Prostate gland (tissue), 2 donors: ENCODE results near the gene USP34.
"Not testable (repeated sequence)": the region's sequence is repeated elsewhere in the genome, so short reads cannot be mapped to it uniquely, and the experiment has no call there.

Experiments
- CTCF ChIP-seq, 4 experiments: fragments of 200-600 bp in 2 of 4; fragments of 450-650 bp in 2 of 4; sonication (generic) in 2 of 4; IDR thresholded peaks; 1 replicate in 3 of 4; 2 replicates in 1 of 4; pipeline ENCODE4 v1.5.1; 2016 to 2019; ENCODE audit warnings: antibody characterized with exemption in 4 of 4, mild to moderate bottlenecking in 2 of 4, moderate library complexity in 2 of 4
- POLR2A ChIP-seq: fragments of 450-650 bp; IDR thresholded peaks from one replicate; pipeline ENCODE4 v1.6.1; 2016; ENCODE audit warnings: antibody characterized with exemption, mild to moderate bottlenecking

GRCh38 chr2:61194646-61195045 lies 276.2 kb downstream of the USP34 start:
- TF ChIP-seq CTCF (IDR thresholded peaks at IDR 0.05); POLR2A: not testable (repeated sequence)
